GM12878 (cell line): ENCODE results near the gene SMIM22.

Source experiments
- ATF3 ChIP-seq: IDR thresholded peaks from 2 replicates; pipeline ENCODE4 v1.6.1; 2011; ENCODE audit warnings: low read depth, mild to moderate bottlenecking, low read length, moderate library complexity, borderline replicate concordance; ENCODE audit errors: extremely low read depth
- CTCF ChIP-seq, 3 experiments: IDR thresholded peaks in 2 of 3; conservative IDR thresholded peaks in 1 of 3; 2 replicates each; pipeline ENCODE4 v1.5.1; 2011; ENCODE audit warnings: low read depth in 3 of 3, low read length in 3 of 3, mild to moderate bottlenecking in 3 of 3, control low read depth in 2 of 3, moderate library complexity in 2 of 3, inconsistent platforms in 1 of 3, mixed read lengths in 1 of 3; ENCODE audit not compliant: control insufficient read depth in 2 of 3, insufficient read depth in 1 of 3; ENCODE audit errors: extremely low read depth in 1 of 3
- EGR1 ChIP-seq, 2 experiments: IDR thresholded peaks; 1 replicate in 1 of 2; 2 replicates in 1 of 2; pipeline ENCODE4 v1.6.1; 2011 to 2012; ENCODE audit warnings: low read depth in 2 of 2, low read length in 2 of 2, borderline replicate concordance in 1 of 2, mild to moderate bottlenecking in 1 of 2, moderate library complexity in 1 of 2
- IKZF1 ChIP-seq: fragments of 450-650 bp; conservative IDR thresholded peaks from 2 replicates; pipeline ENCODE4 v1.6.1; 2017; ENCODE audit warnings: antibody characterized with exemption, mild to moderate bottlenecking
- PML ChIP-seq: IDR thresholded peaks from 2 replicates; pipeline ENCODE4 v1.6.1; 2012; ENCODE audit warnings: low read length, inconsistent platforms
- POLR2A ChIP-seq: IDR thresholded peaks from 2 replicates; pipeline ENCODE4 v1.6.1; 2011; ENCODE audit warnings: low read depth, mild to moderate bottlenecking, low read length
- POLR2AphosphoS2 ChIP-seq: IDR thresholded peaks from 2 replicates; pipeline ENCODE4 v1.6.1; 2011; ENCODE audit warnings: low read depth, mild to moderate bottlenecking, low read length, improper control_type of control experiment, moderate library complexity
- POLR2AphosphoS5 ChIP-seq: IDR thresholded peaks from 2 replicates; pipeline ENCODE4 v1.6.1; 2011; ENCODE audit warnings: mild to moderate bottlenecking, low read length, inconsistent platforms
- SKIL ChIP-seq: fragments of 450-650 bp; IDR thresholded peaks from 2 replicates; pipeline ENCODE4 v1.6.1; 2017; ENCODE audit warnings: mild to moderate bottlenecking, low read depth, inconsistent platforms; ENCODE audit not compliant: poor library complexity, severe bottlenecking
- SMC3 ChIP-seq: IDR thresholded peaks from 2 replicates; pipeline ENCODE4 v1.6.1; 2011; ENCODE audit warnings: low read length, improper control_type of control experiment, borderline replicate concordance
- SP1 ChIP-seq: IDR thresholded peaks from one replicate; pipeline ENCODE4 v1.6.1; 2011; ENCODE audit warnings: low read depth, low read length
- SREBF1 ChIP-seq: IDR thresholded peaks from 2 replicates; pipeline ENCODE4 v1.6.1; 2012; ENCODE audit warnings: mild to moderate bottlenecking, low read length
- WRNIP1 ChIP-seq: IDR thresholded peaks from 2 replicates; pipeline ENCODE4 v1.6.1; 2011; ENCODE audit warnings: low read depth, low read length, improper control_type of control experiment, borderline replicate concordance
- ZBTB33 ChIP-seq: fragments of 450-650 bp; IDR thresholded peaks from 2 replicates; pipeline ENCODE4 v1.6.1; 2017; ENCODE audit warnings: mild to moderate bottlenecking

- TF ChIP-seq WRNIP1 (no peak), SP1 (no peak), SREBF1 (no peak), CTCF (IDR thresholded peaks at IDR 0.05 in 2 of 3, conservative IDR thresholded peaks at IDR 0.05 in 1 of 3; ENCODE audit: control insufficient read depth in 2 of 3, extremely low read depth in 1 of 3, insufficient read depth in 1 of 3, low read depth in 3 of 3, low read length in 3 of 3) (no peak), EGR1 (IDR thresholded peaks at IDR 0.05; ENCODE audit: borderline replicate concordance in 1 of 2, low read depth in 2 of 2, low read length in 2 of 2) (no peak), SKIL (no peak), SMC3 (no peak), IKZF1 (no peak), POLR2A (no peak), PML (no peak), POLR2AphosphoS5 (no peak), POLR2AphosphoS2 (no peak), ZBTB33 (no peak), ATF3 (no peak)
Measured at GRCh38 chr16:4747906-4748681, 47.1 kb upstream of the SMIM22 start.
